Prostate gland (tissue), 2 donors: ENCODE data around the gene KIF4B. TPM values are rescaled to one million over a fixed set of nuclear protein-coding genes. Genes with fewer than 3 reads are reported as not detected.

Experiments
- DNase-seq: peaks from one replicate; pipeline ENCODE4 v3.0.0-alpha.2; 2019; ENCODE audit warnings: low spot score
- H3K27ac ChIP-seq, 2 donors: fragments of 200-600 bp; sonication (generic); 2 replicates each; pipeline ENCODE4 v1.5.1; 2017 to 2019
- H3K27me3 ChIP-seq: fragments of 200-600 bp; sonication (generic); replicated peaks from 2 replicates; pipeline ENCODE4 v1.5.1; 2019; ENCODE audit not compliant: insufficient read depth
- H3K36me3 ChIP-seq, 2 donors: fragments of 200-600 bp; sonication (generic); 1 replicate in 1 of 2; 2 replicates in 1 of 2; pipeline versions ENCODE4 v1.5.1 to v1.8.1; 2017 to 2019
- H3K4me1 ChIP-seq: fragments of 200-600 bp; sonication (generic); replicated peaks from 2 replicates; pipeline ENCODE4 v1.5.1; 2019
- H3K4me3 ChIP-seq, 2 donors: fragments of 200-600 bp; sonication (generic); 2 replicates each; pipeline ENCODE4 v1.5.1; 2017 to 2019
- H3K9me3 ChIP-seq: fragments of 200-600 bp; sonication (generic); 2 replicates; pipeline ENCODE4 v1.5.1; 2017
- CTCF ChIP-seq, 4 experiments: fragments of 200-600 bp in 2 of 4; fragments of 450-650 bp in 2 of 4; sonication (generic) in 2 of 4; IDR thresholded peaks; 1 replicate in 3 of 4; 2 replicates in 1 of 4; pipeline ENCODE4 v1.5.1; 2016 to 2019; ENCODE audit warnings: antibody characterized with exemption in 4 of 4, mild to moderate bottlenecking in 2 of 4, moderate library complexity in 2 of 4
- POLR2A ChIP-seq: fragments of 450-650 bp; IDR thresholded peaks from one replicate; pipeline ENCODE4 v1.6.1; 2016; ENCODE audit warnings: antibody characterized with exemption, mild to moderate bottlenecking
- POLR2AphosphoS5 ChIP-seq: sonication (generic); formaldehyde crosslinking; IDR thresholded peaks from one replicate; pipeline ENCODE4 v1.6.1; 2017; ENCODE audit warnings: antibody characterized with exemption
- WGBS: methylation state at CpG from one replicate; pipeline ENCODE4 v1.1.5; 2018; 5-methylcytosine and 5-hydroxymethylcytosine counted together
- intact Hi-C: fragments of 100-400 bp; cut with DNase I; formaldehyde crosslinking; loops from one replicate; pipeline ENCODE4 v1.14.2; 2022
- total RNA-seq, 2 donors: library from RNA; depleted of rRNA; stranded (reverse); fragments of >200 nt; gene quantifications; one replicate each; pipeline ENCODE4 v1.1.0, GENCODE V29; 2016

KIF4B gene
- total RNA-seq, 2 donors from 2014 or later, result 1.0 TPM; not detected in 1

DNA sequence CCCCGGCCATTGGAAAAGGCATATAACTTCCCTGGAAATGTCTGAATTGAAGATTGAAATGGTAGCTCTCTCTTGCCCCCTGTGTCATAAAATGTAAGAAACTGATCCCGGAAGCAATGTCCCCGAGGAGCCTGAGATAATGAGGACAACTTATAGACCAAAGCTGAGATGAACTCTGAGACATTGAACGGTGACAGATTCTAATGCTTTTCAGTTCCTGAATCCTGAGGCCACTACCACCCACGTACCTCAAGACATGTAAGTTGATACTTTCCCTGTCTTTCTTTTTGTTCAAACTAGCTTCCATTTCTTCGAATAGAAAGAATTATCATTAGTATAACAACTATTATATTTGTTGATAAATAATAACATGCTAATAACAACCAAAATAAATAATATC is 51.0 kb downstream of the KIF4B start:
- Histone ChIP-seq H3K9me3 (no peaks in the 10 kb centered on the region), H3K27me3 (no peaks in the 10 kb centered on the region), H3K4me1 (no peaks in the 10 kb centered on the region), H3K27ac (no peak overlapping the region), H3K36me3 (no peaks in the 10 kb centered on the region), H3K4me3 (no peak overlapping the region)
- 71% methylated on average over 6 of the region's 6 CpGs for WGBS
- TF ChIP-seq POLR2AphosphoS5 (no peak), CTCF (IDR thresholded peaks at IDR 0.05) (no peak), POLR2A (no peak)
- intact Hi-C loops, result no loop called here
- no peak for DNase-seq

- Histone ChIP-seq H3K36me3 (no peaks in the 10 kb centered on the region), H3K4me1 (no peaks in the 10 kb centered on the region), H3K4me3 (no peak overlapping the region), H3K27ac (no peak overlapping the region), H3K9me3 (no peaks in the 10 kb centered on the region), H3K27me3 (no peaks in the 10 kb centered on the region)
- TF ChIP-seq POLR2AphosphoS5 (no peak), POLR2A (no peak), CTCF (IDR thresholded peaks at IDR 0.05) (no peak)
- DNase-seq, result no peak
- intact Hi-C loops, result no loop called here
- WGBS, result 96% methylated on average over 9 of the region's 9 CpGs
Observed at GRCh38 chr5:155066886-155067595, 53.5 kb downstream of the KIF4B start.

Other genes with a start within 250 kb of the KIF4B start
- 10 to 100 TPM; 35.3 to 81.7 TPM for gene FAXDC2, start 163.2 kb upstream of the KIF4B start, total RNA-seq
- gene CNOT8, start 155.1 kb upstream of the KIF4B start, total RNA-seq, result 10 to 100 TPM; 46.3 to 95.2 TPM
- 10 to 100 TPM; 14.6 to 20.3 TPM for gene GEMIN5, start 75.5 kb upstream of the KIF4B start, total RNA-seq
- gene MRPL22, start 72.7 kb upstream of the KIF4B start, total RNA-seq, result 10 to 100 TPM; 14.4 to 35.2 TPM